Lower leg skin (tissue), 3 donors: ENCODE measurements around the gene POLA2.

Experiments
- CTCF ChIP-seq, 3 donors: fragments of 450-650 bp; IDR thresholded peaks; one replicate each; pipeline ENCODE4 v1.5.1; 2016; ENCODE audit warnings: antibody characterized with exemption in 3 of 3, mild to moderate bottlenecking in 3 of 3, moderate library complexity in 2 of 3
- POLR2A ChIP-seq, 2 donors: fragments of 450-650 bp; IDR thresholded peaks; one replicate each; pipeline ENCODE4 v1.6.1; 2016 to 2017; ENCODE audit warnings: antibody characterized with exemption in 2 of 2, mild to moderate bottlenecking in 1 of 2, moderate library complexity in 1 of 2

- no peak for TF ChIP-seq CTCF (IDR thresholded peaks at IDR 0.05)
- no peak for TF ChIP-seq POLR2A (IDR thresholded peaks at IDR 0.05)
These were observed 25.8 kb downstream of the POLA2 start for GRCh38 chr11:65287601-65288000.
